HepG2 (cell line): ENCODE data around the gene XCR1. TPM values are rescaled to one million over a fixed set of nuclear protein-coding genes. Genes with fewer than 3 reads are reported as not detected.

Experiments used
- ATAC-seq: fragments of 200-7000 bp; cut with Tn5 transposase; 3 replicates; pipeline ENCODE4 v1.9.1; 2020; ENCODE audit warnings: mild to moderate bottlenecking, moderate library complexity
- BruUV-seq: library from RNA; stranded (reverse); fragments of 400-500 nt; replicated peaks from 2 replicates; lab custom pipeline; 2021; lab: Mats Ljungman, UMichigan
- CTCF ChIA-PET: fragments of 300-600 bp; formaldehyde crosslinking; extraction: SDS; loops from one replicate; lab custom pipeline; 2021; ENCODE audit warnings: low total read pairs, inconsistent platforms, low intra/inter-chr PET ratio; lab: Yijun Ruan, JAX
- POLR2A ChIA-PET: fragments of 350-600 bp; sonication (Branson Sonifier 250); formaldehyde crosslinking; loops from one replicate; lab custom pipeline; 2020; ENCODE audit warnings: antibody characterized with exemption, inconsistent platforms; lab: Yijun Ruan, JAX
- DNase-seq: peaks from one replicate; pipeline ENCODE4 v3.0.0-alpha.2; 2015; ENCODE audit warnings: low spot score
- FAIRE-seq: peaks from 3 replicates; lab custom pipeline; 2011; peaks lifted over from hg19 to GRCh38; lab: Jason Lieb, UNC
- H2AFZ ChIP-seq: one replicate; pipeline ENCODE4 v1.6.1; 2011; ENCODE audit warnings: low read length, inconsistent platforms
- H3K27ac ChIP-seq: fragments of 300-600 bp; 3 replicates; pipeline ENCODE4 v1.8.0; 2011; ENCODE audit warnings: mixed run types, mild to moderate bottlenecking, mixed read lengths, low read length, inconsistent platforms; ENCODE audit not compliant: insufficient read depth; ENCODE audit errors: extremely low read length
- H3K27me3 ChIP-seq, 2 experiments: fragments of 200-600 bp in 1 of 2; 2 replicates in 1 of 2; 3 replicates in 1 of 2; pipeline versions ENCODE4 v1.6.0 to v1.8.0; 2011; ENCODE audit warnings: low read length in 2 of 2, mild to moderate bottlenecking in 2 of 2, moderate library complexity in 2 of 2, inconsistent platforms in 1 of 2; ENCODE audit not compliant: insufficient read depth in 2 of 2, control insufficient read depth in 1 of 2
- H3K36me3 ChIP-seq, 2 experiments: fragments of 200-600 bp in 1 of 2; replicated peaks in 1 of 2; 2 replicates in 1 of 2; 3 replicates in 1 of 2; pipeline versions ENCODE4 v1.5.1 to v1.8.0; 2011; ENCODE audit warnings: low read length in 2 of 2, inconsistent platforms in 1 of 2; ENCODE audit not compliant: insufficient read depth in 2 of 2, control insufficient read depth in 1 of 2
- H3K4me1 ChIP-seq: 2 replicates; pipeline ENCODE4 v1.5.1; 2012; ENCODE audit warnings: low read length, inconsistent platforms; ENCODE audit not compliant: insufficient read depth
- H3K4me2 ChIP-seq: 2 replicates; pipeline ENCODE4 v1.6.0; 2011; ENCODE audit warnings: low read depth, low read length, inconsistent platforms
- H3K4me3 ChIP-seq, 3 experiments: fragments of 200-600 bp in 1 of 3; sonication (generic), shearing (Covaris generic) in 1 of 3; replicated peaks in 1 of 3; 2 replicates each; pipeline ENCODE4 v1.5.1; 2011 to 2016; ENCODE audit warnings: low read length in 3 of 3, inconsistent platforms in 2 of 3, low read depth in 2 of 3, mild to moderate bottlenecking in 2 of 3, control low read depth in 1 of 3, mixed read lengths in 1 of 3; ENCODE audit not compliant: insufficient read depth in 1 of 3
- H3K79me2 ChIP-seq: one replicate; pipeline ENCODE4 v1.6.1; 2011; ENCODE audit warnings: low read length, inconsistent platforms; ENCODE audit not compliant: insufficient read depth
- H3K9ac ChIP-seq: 2 replicates; pipeline ENCODE4 v1.6.0; 2011; ENCODE audit warnings: mild to moderate bottlenecking, low read depth, low read length, inconsistent platforms; ENCODE audit not compliant: insufficient read depth
- H3K9me3 ChIP-seq: 2 replicates; pipeline ENCODE4 v1.5.1; 2012; ENCODE audit warnings: mild to moderate bottlenecking, low read length
- H4K20me1 ChIP-seq: 2 replicates; pipeline ENCODE4 v1.6.0; 2011; ENCODE audit warnings: inconsistent platforms, mild to moderate bottlenecking, low read length, moderate library complexity; ENCODE audit not compliant: insufficient read depth
- CEBPB ChIP-seq: IDR thresholded peaks from 2 replicates; pipeline ENCODE4 v1.6.1; 2011; ENCODE audit warnings: low read depth, low read length, improper control_type of control experiment, borderline replicate concordance
- FIP1L1 ChIP-seq: fragments of 200-400 bp; formaldehyde crosslinking; IDR thresholded peaks from 2 replicates; pipeline ENCODE4 v1.6.1; 2018; ENCODE audit warnings: low read depth, mild to moderate bottlenecking, low read length, moderate library complexity, borderline replicate concordance; ENCODE audit not compliant: insufficient read depth
- LCORL ChIP-seq, 2 experiments: fragments of 450-650 bp in 1 of 2; sonication (generic) in 1 of 2; formaldehyde crosslinking in 1 of 2; IDR thresholded peaks; 2 replicates each; pipeline versions ENCODE4 v1.5.0 to v1.6.1; 2017 to 2020; ENCODE audit warnings: antibody characterized with exemption in 1 of 2, missing genetic modification reagents in 1 of 2
- RARA ChIP-seq: IDR thresholded peaks from 2 replicates; pipeline ENCODE4 v1.6.1; 2016; ENCODE audit warnings: missing genetic modification reagents, missing compliant biosample characterization
- SIN3A ChIP-seq: IDR thresholded peaks from 2 replicates; pipeline ENCODE4 v1.6.1; 2011; ENCODE audit warnings: low read depth, mild to moderate bottlenecking, control low read depth, low read length, borderline replicate concordance
- SIX1 ChIP-seq: sonication (generic); formaldehyde crosslinking; IDR thresholded peaks from 2 replicates; pipeline ENCODE4 v1.4.0; 2020; ENCODE audit warnings: missing genetic modification reagents, borderline replicate concordance
- SIX4 ChIP-seq: sonication (generic); formaldehyde crosslinking; IDR thresholded peaks from 2 replicates; pipeline ENCODE4 v1.4.0; 2020; ENCODE audit warnings: missing genetic modification reagents
- ZBTB7A ChIP-seq: sonication (generic); formaldehyde crosslinking; IDR thresholded peaks from 2 replicates; pipeline ENCODE4 v1.8.0; 2022; ENCODE audit warnings: mild to moderate bottlenecking, missing genetic modification reagents
- ZNF577 ChIP-seq: sonication (generic); formaldehyde crosslinking; IDR thresholded peaks from 2 replicates; pipeline ENCODE4 v1.4.0; 2020; ENCODE audit warnings: mild to moderate bottlenecking, low read depth, missing genetic modification reagents, borderline replicate concordance
- ZNF839 ChIP-seq: sonication (generic); formaldehyde crosslinking; IDR thresholded peaks from 2 replicates; pipeline ENCODE4 v1.4.0; 2020; ENCODE audit warnings: missing genetic modification reagents, mild to moderate bottlenecking, borderline replicate concordance
- WGBS: methylation state at CpG from one replicate; pipeline ENCODE4 v1.1.6; 2017; ENCODE audit warnings: low lambda C conversion rate; 5-methylcytosine and 5-hydroxymethylcytosine counted together
- in situ Hi-C: cut with HindIII; loops from 2 replicates; pipeline ENCODE4 v1.10.0; 2017; ENCODE audit warnings: low pct_unique_long_range_greater_than_20kb; ENCODE audit not compliant: extremely low pct_ligation_motif_present
- intact Hi-C: fragments of 100-400 bp; cut with micrococcal nuclease; formaldehyde crosslinking; loops from one replicate; pipeline ENCODE4 v1.10.0; 2022; ENCODE audit not compliant: unreplicated experiment
- polyA plus RNA-seq, 8 experiments: library from polyadenylated mRNA; depleted of rRNA in 3 of 8; stranded (reverse) in 7 of 8; unstranded in 1 of 8; fragments of >200 nt; fragmentation: Illumina TruSeq in 4 of 8; extraction: Trizol in 4 of 8; gene quantifications; 2 replicates each; pipeline versions ENCODE4 v1.2.1 to v1.2.3, GENCODE V29; 2011 to 2016; ENCODE audit warnings: low read depth in 4 of 8, missing spikeins in 1 of 8, mixed read lengths in 1 of 8; ENCODE audit not compliant: insufficient read depth in 1 of 8
- total RNA-seq, 5 experiments: library from RNA; depleted of rRNA; stranded (reverse); fragments of >200 nt; fragmentation: Illumina TruSeq; extraction: Trizol; gene quantifications; 2 replicates each; pipeline ENCODE4 v1.2.3, GENCODE V29; 2016; ENCODE audit warnings: low read depth in 1 of 5
- TF ChIP-seq, protein P1 (sequence below): sonication (generic); formaldehyde crosslinking; IDR thresholded peaks from 2 replicates; pipeline ENCODE4 v1.5.0; 2020; ENCODE audit warnings: mild to moderate bottlenecking, missing genetic modification reagents, borderline replicate concordance

The XCR1 gene
- total and polyA plus RNA-seq, 2 of the 13 experiments (the other 11 are each of a cell fraction or from before 2014, with no cell fraction given), result not detected

DNA sequence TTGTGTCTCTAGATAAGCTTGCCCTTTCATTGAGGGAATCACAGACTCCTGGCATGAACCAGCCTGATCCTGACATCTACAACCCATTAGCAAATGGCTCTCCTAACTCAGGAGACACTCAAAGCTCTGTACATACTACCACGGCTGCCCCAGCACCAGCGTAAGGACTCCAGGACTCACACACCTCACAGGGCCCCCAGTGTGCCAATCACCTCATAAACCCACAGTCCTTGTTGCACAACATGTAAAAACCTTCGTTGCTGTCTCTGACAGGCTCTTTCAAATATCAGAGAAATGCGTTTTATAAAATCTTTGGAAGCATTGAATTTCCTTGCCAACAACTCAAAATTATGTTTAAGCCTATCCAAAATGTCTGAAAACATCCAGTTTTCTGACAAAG is 38.9 kb downstream of the XCR1 start:
- TF ChIP-seq, protein P1, sequence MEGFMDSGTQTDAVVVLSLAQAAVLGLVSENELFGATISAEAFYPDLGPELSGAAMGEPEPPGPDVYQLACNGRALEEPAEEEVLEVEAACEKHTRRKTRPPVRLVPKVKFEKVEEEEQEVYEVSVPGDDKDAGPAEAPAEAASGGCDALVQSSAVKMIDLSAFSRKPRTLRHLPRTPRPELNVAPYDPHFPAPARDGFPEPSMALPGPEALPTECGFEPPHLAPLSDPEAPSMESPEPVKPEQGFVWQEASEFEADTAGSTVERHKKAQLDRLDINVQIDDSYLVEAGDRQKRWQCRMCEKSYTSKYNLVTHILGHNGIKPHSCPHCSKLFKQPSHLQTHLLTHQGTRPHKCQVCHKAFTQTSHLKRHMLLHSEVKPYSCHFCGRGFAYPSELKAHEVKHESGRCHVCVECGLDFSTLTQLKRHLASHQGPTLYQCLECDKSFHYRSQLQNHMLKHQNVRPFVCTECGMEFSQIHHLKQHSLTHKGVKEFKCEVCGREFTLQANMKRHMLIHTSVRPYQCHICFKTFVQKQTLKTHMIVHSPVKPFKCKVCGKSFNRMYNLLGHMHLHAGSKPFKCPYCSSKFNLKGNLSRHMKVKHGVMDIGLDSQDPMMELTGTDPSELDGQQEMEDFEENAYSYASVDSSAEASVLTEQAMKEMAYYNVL (CRISPR knock-in tag), result no peak
- TF ChIP-seq CEBPB, result peak; percentile 64; the same call in 1 of the 2 replicates
- TF ChIP-seq, all 625 proteins: peak for 1
- Histone ChIP-seq H3K36me3 (peaks cover 1 to 17% of the 10 kb centered on the region in 2 experiments; a peak in 3 of 5 replicates), H3K4me3 (no peak overlapping the region), H3K9me3 (no peaks in the 10 kb centered on the region), H3K27ac (no peak overlapping the region), H3K4me1 (peaks cover 51% of the 10 kb centered on the region), H3K9ac (no peak overlapping the region), H3K27me3 (no peaks in the 10 kb centered on the region), H3K79me2 (peaks cover 32% of the 10 kb centered on the region), H2AFZ (no peak overlapping the region), H3K4me2 (no peak overlapping the region; the same call in 1 of the 2 replicates), H4K20me1 (no peaks in the 10 kb centered on the region)
- CTCF ChIA-PET, result no interaction called here
- ATAC-seq, result no peak
- BruUV-seq, result no TSS peak
- in situ Hi-C loops (no loop called here), intact Hi-C loops (no loop called here)
- DNase-seq, result no peak
- WGBS, result 68% methylated on average over 4 of the region's 4 CpGs
- POLR2A ChIA-PET, result no interaction called here
- no peak for FAIRE-seq

DNA sequence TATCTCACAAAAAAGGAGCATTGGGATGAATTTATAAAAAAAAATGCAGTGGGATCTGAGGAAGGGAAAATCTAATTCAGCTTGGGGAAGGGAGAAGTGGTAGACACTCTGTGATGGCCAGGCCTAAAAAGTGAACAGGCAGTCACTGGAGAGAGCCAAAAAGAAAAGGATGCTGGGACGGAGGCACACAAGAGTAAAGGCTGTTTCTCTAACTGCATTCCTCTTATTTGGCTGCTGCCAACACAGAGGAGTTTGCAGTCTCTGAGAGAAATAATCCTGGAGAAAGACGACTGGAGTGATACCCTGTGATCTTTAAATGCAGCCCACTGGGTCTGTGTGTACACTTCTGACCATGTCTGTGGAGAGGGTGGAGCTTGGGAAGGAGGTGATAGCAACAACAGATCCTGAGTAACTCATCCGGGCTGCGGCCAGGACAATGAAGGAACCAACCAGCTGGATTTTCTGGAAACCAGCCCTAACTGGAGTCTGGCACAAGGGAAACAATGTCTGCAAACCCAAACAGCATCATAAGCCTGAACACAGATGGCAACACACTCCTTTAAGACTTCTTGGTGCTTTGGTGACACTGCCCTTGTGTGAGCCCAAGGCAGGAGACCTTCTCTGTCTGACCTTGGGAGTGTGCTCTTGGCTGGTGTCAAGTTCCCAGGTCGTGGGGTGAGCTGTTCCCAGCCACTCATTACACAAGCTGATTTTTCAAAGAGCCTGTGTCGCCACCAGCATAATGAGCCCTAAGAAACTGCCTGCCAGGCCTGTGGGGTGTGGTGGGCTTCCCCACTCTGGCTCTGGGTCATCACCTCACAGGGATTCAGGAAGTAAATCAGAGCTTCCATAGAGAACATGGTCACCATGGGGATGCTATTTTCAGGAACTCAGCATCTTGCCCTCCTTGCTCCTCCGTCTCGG is 39.7 kb downstream of the XCR1 start:
- peaks cover 27% of the 10 kb centered on the region for H3K79me2 ChIP-seq
- FAIRE-seq, result no peak
- no peaks in the 10 kb centered on the region for H4K20me1 ChIP-seq
- no TSS peak for BruUV-seq
- WGBS, result 84% methylated on average over 7 of the region's 8 CpGs
- H3K36me3 ChIP-seq, result peaks cover 1 to 24% of the 10 kb centered on the region in 2 experiments; a peak in 3 of 5 replicates
- no peaks in the 10 kb centered on the region for H3K9me3 ChIP-seq
- intact Hi-C loops, result no loop called here
- H3K27ac ChIP-seq, result no peak overlapping the region
- H3K9ac ChIP-seq, result no peak overlapping the region
- POLR2A ChIA-PET, result interaction anchor here (2.1 kb wide), 1 partner anchor 9 kb away, joined by 7 read pairs; no protein-coding TSS in a partner anchor
- H2AFZ ChIP-seq, result no peak overlapping the region
- H3K27me3 ChIP-seq, result no peaks in the 10 kb centered on the region
- ATAC-seq, result no peak
- H3K4me2 ChIP-seq, result peak overlapping the region; percentile 2; the same call in 1 of the 2 replicates
- no peak overlapping the region for H3K4me3 ChIP-seq
- CTCF ChIA-PET, result no interaction called here
- in situ Hi-C loops, result no loop called here
- peak; percentile 16 for DNase-seq
- H3K4me1 ChIP-seq, result peaks cover 47% of the 10 kb centered on the region
- TF ChIP-seq LCORL (IDR thresholded peaks at IDR 0.05) (no peak), LCORL (CRISPR knock-in tag; IDR thresholded peaks at IDR 0.05) (no peak), RARA (CRISPR knock-in tag) (peak; percentile 38), ZBTB7A (CRISPR knock-in tag) (no peak), FIP1L1 (no peak), SIX1 (CRISPR knock-in tag) (peak; percentile 19; the same call in 1 of the 2 replicates), ZNF577 (CRISPR knock-in tag) (no peak), SIN3A (no peak), SIX4 (CRISPR knock-in tag) (peak; percentile 49; the same call in 1 of the 2 replicates), ZNF839 (CRISPR knock-in tag) (no peak)
